ENCODE data around the gene ZBTB7C. TPM values are rescaled to one million over a fixed set of nuclear protein-coding genes. Genes with fewer than 3 reads are reported as not detected.

The ZBTB7C gene
- total RNA-seq, 3 donors from 2014 or later (not counting 1 experiment from before 2014, with no cell fraction given): 0.07 TPM; not detected in 2

DNA sequence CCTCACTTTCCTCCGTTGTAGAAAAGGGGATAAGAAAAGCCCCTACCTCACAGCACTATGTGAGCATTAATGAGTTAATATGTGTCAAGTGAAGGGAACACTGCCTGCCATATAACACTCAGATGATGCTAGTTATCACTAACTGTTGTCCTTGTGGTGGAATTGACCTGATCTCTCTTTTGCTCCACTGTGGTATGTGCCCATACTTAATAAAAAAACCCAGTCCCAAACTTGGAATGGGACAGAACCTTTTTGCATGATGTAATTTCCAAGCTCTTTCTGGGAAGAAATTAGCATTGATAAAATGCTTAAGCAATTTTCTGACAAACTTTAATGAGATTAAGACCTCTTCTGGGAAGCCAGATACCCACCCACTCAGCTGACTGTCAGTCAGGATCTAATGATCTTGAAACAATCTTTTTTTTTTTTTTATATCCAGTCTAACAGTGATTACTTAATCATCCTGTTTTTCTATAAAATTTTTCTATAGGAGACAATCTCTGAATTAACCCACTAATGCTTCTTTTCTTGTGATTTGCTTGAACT is 158.7 kb downstream of the ZBTB7C start:
- H3K9me3 Mint-ChIP-seq: peaks cover 0 to 2% of the 10 kb centered on the region in 2 donors
- no CpG with 5 or more reads among the region's 1 CpG for WGBS (ENCODE audit: insufficient coverage)
- no peak overlapping the region for H3K27ac Mint-ChIP-seq
- Histone ChIP-seq H3K27ac (ENCODE audit: low read length) (no peak overlapping the region), H3K9me3 (ENCODE audit: control insufficient read depth, insufficient read depth, low read length) (no peaks in the 10 kb centered on the region), H3K4me3 (ENCODE audit: low read length) (no peak overlapping the region), H3K36me3 (ENCODE audit: control insufficient read depth, insufficient read depth, low read length) (no peaks in the 10 kb centered on the region), H3K27me3 (ENCODE audit: control insufficient read depth, insufficient read depth, low read length) (peaks cover 5% of the 10 kb centered on the region), H3K4me1 (ENCODE audit: control insufficient read depth, insufficient read depth, low read length) (no peaks in the 10 kb centered on the region)
- no peaks in the 10 kb centered on the region for H3K36me3 Mint-ChIP-seq
- ATAC-seq (no peak), DNase-seq (no peak)
- TF ChIP-seq, protein P1, sequence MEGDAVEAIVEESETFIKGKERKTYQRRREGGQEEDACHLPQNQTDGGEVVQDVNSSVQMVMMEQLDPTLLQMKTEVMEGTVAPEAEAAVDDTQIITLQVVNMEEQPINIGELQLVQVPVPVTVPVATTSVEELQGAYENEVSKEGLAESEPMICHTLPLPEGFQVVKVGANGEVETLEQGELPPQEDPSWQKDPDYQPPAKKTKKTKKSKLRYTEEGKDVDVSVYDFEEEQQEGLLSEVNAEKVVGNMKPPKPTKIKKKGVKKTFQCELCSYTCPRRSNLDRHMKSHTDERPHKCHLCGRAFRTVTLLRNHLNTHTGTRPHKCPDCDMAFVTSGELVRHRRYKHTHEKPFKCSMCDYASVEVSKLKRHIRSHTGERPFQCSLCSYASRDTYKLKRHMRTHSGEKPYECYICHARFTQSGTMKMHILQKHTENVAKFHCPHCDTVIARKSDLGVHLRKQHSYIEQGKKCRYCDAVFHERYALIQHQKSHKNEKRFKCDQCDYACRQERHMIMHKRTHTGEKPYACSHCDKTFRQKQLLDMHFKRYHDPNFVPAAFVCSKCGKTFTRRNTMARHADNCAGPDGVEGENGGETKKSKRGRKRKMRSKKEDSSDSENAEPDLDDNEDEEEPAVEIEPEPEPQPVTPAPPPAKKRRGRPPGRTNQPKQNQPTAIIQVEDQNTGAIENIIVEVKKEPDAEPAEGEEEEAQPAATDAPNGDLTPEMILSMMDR (IDR thresholded peaks at IDR 0.05): no peak
- H3K4me1 Mint-ChIP-seq: no peaks in the 10 kb centered on the region
- H3K4me3 Mint-ChIP-seq: no peak overlapping the region
- peaks cover 9 to 10% of the 10 kb centered on the region in 2 donors for H3K27me3 Mint-ChIP-seq (ENCODE audit: low read depth in 2 of 2)
- intact Hi-C loops (cut with micrococcal nuclease): no loop called here

DNA sequence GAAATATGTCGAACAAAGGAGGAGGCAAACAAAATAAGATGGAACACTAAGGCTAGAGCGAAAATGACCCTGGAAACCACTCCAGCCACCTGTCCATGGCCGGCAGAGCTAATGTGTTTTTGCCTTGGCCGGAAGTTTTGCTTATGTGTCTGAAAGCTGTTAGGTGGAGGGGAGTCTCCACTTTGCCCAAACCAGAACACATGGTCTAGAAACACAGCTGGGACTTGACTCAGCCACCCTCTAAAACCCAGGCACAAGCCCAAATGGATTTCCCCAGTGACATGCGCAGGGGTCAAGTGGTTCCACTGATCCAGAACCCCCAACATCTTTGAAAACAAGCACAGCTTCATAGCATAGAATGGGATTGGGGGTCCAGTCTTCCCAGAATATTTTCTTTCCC is 159.3 kb downstream of the ZBTB7C start:
- H3K4me1 ChIP-seq (ENCODE audit: control insufficient read depth, insufficient read depth, low read length): no peaks in the 10 kb centered on the region
- no peaks in the 10 kb centered on the region for H3K36me3 ChIP-seq (ENCODE audit: control insufficient read depth, insufficient read depth, low read length)
- no peak overlapping the region for H3K4me3 ChIP-seq (ENCODE audit: low read length)
- TF ChIP-seq, protein P1 (IDR thresholded peaks at IDR 0.05): no peak
- H3K9me3 ChIP-seq (ENCODE audit: control insufficient read depth, insufficient read depth, low read length): no peaks in the 10 kb centered on the region
- H3K27ac ChIP-seq (ENCODE audit: low read length): no peak overlapping the region
- H3K27ac Mint-ChIP-seq: no peak overlapping the region
- H3K9me3 Mint-ChIP-seq: peaks cover 0 to 2% of the 10 kb centered on the region in 2 donors
- WGBS (ENCODE audit: insufficient coverage): 83% methylated on average over 5 of the region's 5 CpGs
- DNase-seq (no peak), ATAC-seq (no peak)
- no peaks in the 10 kb centered on the region for H3K4me1 Mint-ChIP-seq
- peaks cover 5% of the 10 kb centered on the region for H3K27me3 ChIP-seq (ENCODE audit: control insufficient read depth, insufficient read depth, low read length)
- H3K36me3 Mint-ChIP-seq: no peaks in the 10 kb centered on the region
- H3K4me3 Mint-ChIP-seq: no peak overlapping the region
- intact Hi-C loops (cut with micrococcal nuclease): no loop called here
- H3K27me3 Mint-ChIP-seq (ENCODE audit: low read depth in 2 of 2): peaks cover 9 to 10% of the 10 kb centered on the region in 2 donors

DNA sequence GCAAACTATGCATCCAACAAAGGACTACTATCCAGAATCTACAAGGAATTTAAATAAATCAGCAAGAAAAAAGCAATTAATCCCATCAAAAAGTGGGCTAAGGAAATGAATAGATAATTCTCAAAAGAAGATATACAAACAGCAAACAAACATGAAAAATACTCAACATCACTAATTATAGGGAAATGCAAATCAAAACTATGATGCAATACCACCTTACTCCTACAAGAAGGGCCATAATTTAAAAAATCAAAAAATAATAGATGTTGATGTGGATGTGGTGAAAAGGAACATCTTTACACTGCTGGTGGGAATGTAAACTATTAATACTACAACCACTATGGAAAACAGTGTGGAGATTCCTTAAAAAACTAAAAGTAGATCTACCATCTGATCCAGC is 164.7 kb downstream of the ZBTB7C start:
- intact Hi-C loops (cut with micrococcal nuclease): no loop called here
- DNase-seq: no peak
- Histone ChIP-seq H3K9me3 (ENCODE audit: control insufficient read depth, insufficient read depth, low read length) (no peaks in the 10 kb centered on the region), H3K27ac (ENCODE audit: low read length) (no peak overlapping the region), H3K4me3 (ENCODE audit: low read length) (no peak overlapping the region), H3K36me3 (ENCODE audit: control insufficient read depth, insufficient read depth, low read length) (no peaks in the 10 kb centered on the region), H3K27me3 (ENCODE audit: control insufficient read depth, insufficient read depth, low read length) (no peaks in the 10 kb centered on the region), H3K4me1 (ENCODE audit: control insufficient read depth, insufficient read depth, low read length) (no peaks in the 10 kb centered on the region)
- H3K4me3 Mint-ChIP-seq: no peak overlapping the region
- H3K27ac Mint-ChIP-seq: no peak overlapping the region
- H3K36me3 Mint-ChIP-seq: peaks cover 11% of the 10 kb centered on the region
- ATAC-seq: no peak
- peaks cover 18 to 32% of the 10 kb centered on the region in 2 donors for H3K27me3 Mint-ChIP-seq (ENCODE audit: low read depth in 2 of 2)
- no peaks in the 10 kb centered on the region for H3K4me1 Mint-ChIP-seq
- peaks cover 0 to 4% of the 10 kb centered on the region in 2 donors for H3K9me3 Mint-ChIP-seq
- TF ChIP-seq, protein P1 (IDR thresholded peaks at IDR 0.05): no peak

DNA sequence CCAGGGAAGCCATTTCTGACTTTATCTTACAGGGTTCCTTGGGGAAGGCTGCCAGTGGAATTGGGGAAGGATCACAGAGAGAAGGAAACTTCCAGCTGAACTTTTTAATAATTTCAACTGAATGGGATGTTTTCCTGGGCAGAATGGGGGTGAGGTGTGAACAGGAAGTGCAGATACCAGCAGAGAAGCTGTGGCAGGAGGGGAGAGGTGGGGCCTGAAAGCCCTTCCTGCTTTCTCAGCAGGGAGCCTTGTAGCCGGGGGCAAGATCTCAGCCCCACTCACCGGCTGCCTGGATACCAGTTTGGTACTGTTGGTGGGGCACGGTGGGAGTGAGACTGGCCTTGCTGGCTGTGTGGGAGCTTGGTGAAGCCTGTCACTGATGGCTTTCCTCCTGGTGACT is 170.5 kb downstream of the ZBTB7C start:
- Mint-ChIP-seq H3K36me3 (peaks cover 11% of the 10 kb centered on the region), H3K4me3 (no peak overlapping the region), H3K27me3 (ENCODE audit: low read depth in 2 of 2) (peaks cover 35 to 49% of the 10 kb centered on the region in 2 donors), H3K27ac (no peak overlapping the region), H3K9me3 (peaks cover 0 to 4% of the 10 kb centered on the region in 2 donors), H3K4me1 (peaks cover 8% of the 10 kb centered on the region in 2 donors)
- Histone ChIP-seq H3K27ac (ENCODE audit: low read length) (no peak overlapping the region), H3K36me3 (ENCODE audit: control insufficient read depth, insufficient read depth, low read length) (no peaks in the 10 kb centered on the region), H3K4me1 (ENCODE audit: control insufficient read depth, insufficient read depth, low read length) (peaks cover 7% of the 10 kb centered on the region), H3K9me3 (ENCODE audit: control insufficient read depth, insufficient read depth, low read length) (no peaks in the 10 kb centered on the region), H3K4me3 (ENCODE audit: low read length) (no peak overlapping the region), H3K27me3 (ENCODE audit: control insufficient read depth, insufficient read depth, low read length) (no peaks in the 10 kb centered on the region)
- ATAC-seq (no peak), DNase-seq (no peak)
- 37% methylated on average over 3 of the region's 3 CpGs for WGBS (ENCODE audit: insufficient coverage)
- TF ChIP-seq, protein P1 (IDR thresholded peaks at IDR 0.05): no peak
- intact Hi-C loops (cut with micrococcal nuclease): no loop called here
